ENCODE results near the gene TAS2R41.
"Not testable (repeated sequence)": the region's sequence is repeated elsewhere in the genome, so short reads cannot be mapped to it uniquely, and the experiment has no call there.

TAS2R41 gene

DNA sequence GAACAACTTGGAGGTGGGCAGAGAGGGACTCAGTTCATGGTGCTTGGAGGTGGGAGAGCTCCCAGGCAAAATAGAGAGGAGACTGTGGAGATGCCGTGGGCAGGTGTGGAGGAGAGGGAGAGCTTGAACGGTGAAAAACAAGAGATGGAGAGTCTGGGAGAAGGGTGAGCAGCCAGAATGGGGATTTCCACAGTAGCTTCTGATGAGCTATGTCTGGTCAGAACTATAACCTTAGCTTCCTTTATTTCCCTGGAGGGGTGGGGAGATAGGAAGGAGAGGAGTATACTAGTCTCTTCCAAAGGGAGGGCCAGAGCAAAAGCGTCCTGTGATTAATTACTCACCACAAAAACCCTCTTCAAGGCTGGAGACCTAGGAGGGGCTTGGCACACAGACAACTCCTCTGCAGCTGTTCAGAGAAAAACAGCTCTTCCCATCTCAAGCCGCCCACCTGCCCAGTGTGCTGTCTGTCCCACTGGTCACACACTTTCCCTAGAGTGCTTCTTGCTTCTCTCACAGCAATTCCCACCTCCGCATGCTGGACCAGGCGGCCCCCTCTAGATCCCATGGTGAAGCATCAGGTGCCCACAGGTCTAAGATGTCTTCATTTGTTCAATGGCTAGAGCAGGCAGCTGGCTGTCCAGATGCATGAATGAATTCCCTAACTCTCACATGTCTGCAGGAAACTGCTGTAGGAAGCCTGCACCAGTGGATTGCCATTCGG lies 41.9 kb downstream of the TAS2R41 start:
- DNase-seq (ENCODE audit: low read depth), result no peak

DNA sequence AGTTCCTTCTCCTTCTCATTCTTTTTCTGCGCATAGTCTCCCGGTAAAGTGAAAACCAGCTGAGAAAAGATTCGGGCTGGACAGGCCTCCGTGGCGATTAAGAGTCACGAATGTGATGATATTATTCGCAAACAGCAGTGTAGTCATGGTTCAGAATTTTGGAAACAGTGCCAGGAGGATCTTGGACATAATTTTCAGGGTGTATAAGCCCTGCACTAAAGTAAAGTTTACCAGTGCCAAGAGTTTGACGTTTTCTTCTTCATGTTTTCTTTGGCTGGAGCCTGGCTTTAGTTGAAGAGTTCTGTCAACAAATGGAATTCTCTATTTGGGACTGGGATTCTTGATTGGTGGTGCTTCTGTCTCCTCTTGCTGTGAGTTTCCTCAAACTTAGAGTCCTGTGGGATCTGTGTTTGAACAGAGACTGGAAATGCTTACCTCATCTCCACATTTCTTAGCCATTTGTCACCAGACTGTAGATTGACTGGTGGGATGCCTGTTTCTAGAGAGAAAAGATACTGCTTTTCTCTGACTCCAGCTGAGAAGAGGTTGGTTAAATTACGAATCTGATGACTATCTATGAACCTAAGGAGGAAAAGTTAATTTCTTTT lies 44.7 kb downstream of the TAS2R41 start:
- not testable (repeated sequence) for DNase-seq (ENCODE audit: low read depth)

Measured in stimulated activated CD4-positive, alpha-beta T cell treated with anti-CD3 and anti-CD28 coated beads, Interleukin-2, amount 100 ng/mL, for 4 hours (primary cell).